GM23338 (cell line): Measurements from ENCODE around the gene ING2. TPM values are rescaled to one million over a fixed set of nuclear protein-coding genes. Genes with fewer than 3 reads are reported as not detected.

Source experiments
- ATAC-seq: fragments of 200-7000 bp; cut with Tn5 transposase; 3 replicates; pipeline ENCODE4 v1.9.1; 2020
- DNase-seq: peaks from one replicate; pipeline ENCODE4 v3.0.0-alpha.2; 2015; ENCODE audit warnings: low spot score
- H2AFZ ChIP-seq: fragments of 200-600 bp; sonication (generic); 2 replicates; pipeline ENCODE4 v1.8.0; 2016; ENCODE audit warnings: antibody characterized with exemption, mild to moderate bottlenecking, moderate library complexity
- H3F3A ChIP-seq: fragments of 200-600 bp; sonication (generic); replicated peaks from 2 replicates; pipeline ENCODE4 v1.8.0; 2017; ENCODE audit warnings: antibody characterized with exemption, mixed run types, low read depth
- H3K27ac ChIP-seq: fragments of 200-600 bp; sonication (generic); 2 replicates; pipeline ENCODE4 v1.6.1; 2016; ENCODE audit warnings: low read depth
- H3K27me3 ChIP-seq: fragments of 200-600 bp; sonication (generic); 2 replicates; pipeline ENCODE4 v1.8.0; 2016; ENCODE audit warnings: mild to moderate bottlenecking, mixed run types, moderate library complexity; ENCODE audit not compliant: insufficient read depth
- H3K36me3 ChIP-seq: fragments of 200-600 bp; sonication (generic); 2 replicates; pipeline ENCODE4 v1.8.0; 2016; ENCODE audit warnings: mild to moderate bottlenecking; ENCODE audit not compliant: insufficient read depth
- H3K4me1 ChIP-seq: fragments of 200-600 bp; sonication (generic); 2 replicates; pipeline ENCODE4 v1.8.0; 2016; ENCODE audit warnings: mild to moderate bottlenecking, moderate library complexity; ENCODE audit not compliant: insufficient read depth
- H3K4me2 ChIP-seq: fragments of 200-600 bp; sonication (generic); 2 replicates; pipeline ENCODE4 v1.7.1; 2017; ENCODE audit warnings: mixed run types
- H3K4me3 ChIP-seq: fragments of 200-600 bp; sonication (generic); 2 replicates; pipeline ENCODE4 v1.6.1; 2016; ENCODE audit warnings: mixed run types
- H3K79me2 ChIP-seq: fragments of 200-600 bp; sonication (generic); replicated peaks from 2 replicates; pipeline ENCODE4 v1.8.0; 2017; ENCODE audit warnings: mild to moderate bottlenecking; ENCODE audit not compliant: insufficient read depth
- H3K9me2 ChIP-seq: fragments of 200-600 bp; sonication (generic); 2 replicates; pipeline ENCODE4 v1.8.0; 2017; ENCODE audit not compliant: insufficient read depth
- H4K20me1 ChIP-seq: fragments of 200-600 bp; sonication (generic); replicated peaks from 2 replicates; pipeline ENCODE4 v1.8.0; 2017; ENCODE audit warnings: mild to moderate bottlenecking; ENCODE audit not compliant: insufficient read depth
- H3K27ac Mint-ChIP-seq: 2 replicates; pipeline ENCODE4 v1.8.0; 2020; ENCODE audit warnings: inconsistent platforms, mild to moderate bottlenecking, moderate library complexity, mixed read lengths
- H3K27me3 Mint-ChIP-seq: 3 replicates; pipeline ENCODE4 v1.8.0; 2022; ENCODE audit warnings: low read depth, mild to moderate bottlenecking, moderate library complexity, mixed read lengths, inconsistent platforms; ENCODE audit not compliant: insufficient read depth, poor library complexity
- H3K36me3 Mint-ChIP-seq: 3 replicates; pipeline ENCODE4 v1.8.0; 2021; ENCODE audit warnings: low read depth, mild to moderate bottlenecking, inconsistent platforms, moderate library complexity, mixed read lengths
- H3K4me1 Mint-ChIP-seq: 3 replicates; pipeline ENCODE4 v1.8.0; 2020; ENCODE audit warnings: mild to moderate bottlenecking, inconsistent platforms, mixed read lengths
- H3K4me3 Mint-ChIP-seq: 3 replicates; pipeline ENCODE4 v1.8.0; 2021; ENCODE audit warnings: moderate library complexity, mild to moderate bottlenecking, inconsistent platforms, mixed read lengths
- H3K9me3 Mint-ChIP-seq: 3 replicates; pipeline ENCODE4 v1.8.0; 2020; ENCODE audit warnings: moderate library complexity, mild to moderate bottlenecking, inconsistent platforms, mixed read lengths
- CREB1 ChIP-seq: fragments of 250-450 bp; sonication (Bioruptor Pico); IDR thresholded peaks from 2 replicates; pipeline ENCODE4 v1.5.0; 2020; ENCODE audit warnings: low read depth, mild to moderate bottlenecking, moderate library complexity
- EZH2 ChIP-seq: fragments of 200-600 bp; sonication (generic); IDR thresholded peaks from one replicate; pipeline ENCODE4 v1.8.0; 2017; ENCODE audit warnings: antibody characterized with exemption, mild to moderate bottlenecking, low read depth; ENCODE audit not compliant: unreplicated experiment
- JUNB ChIP-seq: IDR thresholded peaks from one replicate; pipeline ENCODE4 v1.6.1; 2016; ENCODE audit warnings: antibody characterized with exemption; ENCODE audit not compliant: unreplicated experiment
- NANOG ChIP-seq: IDR thresholded peaks from 2 replicates; pipeline ENCODE4 v1.6.1; 2016; ENCODE audit warnings: antibody characterized with exemption, borderline replicate concordance
- POLR2AphosphoS5 ChIP-seq: IDR thresholded peaks from 2 replicates; pipeline ENCODE4 v1.6.1; 2016; ENCODE audit warnings: antibody characterized with exemption, low read depth
- STAT1 ChIP-seq: IDR thresholded peaks from one replicate; pipeline ENCODE4 v1.6.1; 2016; ENCODE audit warnings: antibody characterized with exemption; ENCODE audit not compliant: unreplicated experiment
- ZNF114 ChIP-seq: fragments of 250-450 bp; sonication (Bioruptor Pico); IDR thresholded peaks from 2 replicates; pipeline ENCODE4 v1.5.0; 2020; ENCODE audit warnings: mild to moderate bottlenecking, moderate library complexity
- ZNF331 ChIP-seq: fragments of 250-450 bp; sonication (Bioruptor Pico); IDR thresholded peaks from 2 replicates; pipeline ENCODE4 v1.5.0; 2020; ENCODE audit warnings: low read depth, mild to moderate bottlenecking, moderate library complexity
- polyA plus RNA-seq: library from polyadenylated mRNA; unstranded; fragments of >200 nt; fragmentation: Nextera tagmentation; extraction: Ambion mirVana; gene quantifications from 2 replicates; pipeline ENCODE4 v1.2.1, GENCODE V29; 2016
- total RNA-seq: library from RNA; depleted of rRNA; stranded (reverse); fragments of >200 nt; shearing (Covaris generic); gene quantifications from 2 replicates; pipeline ENCODE4 v1.2.3, GENCODE V29; 2014
- TF ChIP-seq, protein P1 (sequence below): IDR thresholded peaks from one replicate; pipeline ENCODE4 v1.6.1; 2018; ENCODE audit warnings: antibody characterized with exemption; ENCODE audit not compliant: unreplicated experiment
- TF ChIP-seq, protein P2 (sequence below), 2 experiments: fragments of 200-600 bp in 1 of 2; sonication (generic) in 1 of 2; conservative IDR thresholded peaks; 2 replicates each; pipeline versions ENCODE4 v1.5.1 to v1.6.1; 2016 to 2017; ENCODE audit warnings: antibody characterized with exemption in 2 of 2, low read depth in 2 of 2, mild to moderate bottlenecking in 2 of 2, moderate library complexity in 1 of 2
- TF ChIP-seq, protein P3 (sequence below): fragments of 250-450 bp; sonication (Bioruptor Pico); IDR thresholded peaks from 2 replicates; pipeline ENCODE4 v1.5.0; 2020; ENCODE audit warnings: mild to moderate bottlenecking, moderate library complexity

ING2 gene
- total and polyA plus RNA-seq, 2 experiments from 2014 or later = 21.5 to 34.2 TPM

DNA sequence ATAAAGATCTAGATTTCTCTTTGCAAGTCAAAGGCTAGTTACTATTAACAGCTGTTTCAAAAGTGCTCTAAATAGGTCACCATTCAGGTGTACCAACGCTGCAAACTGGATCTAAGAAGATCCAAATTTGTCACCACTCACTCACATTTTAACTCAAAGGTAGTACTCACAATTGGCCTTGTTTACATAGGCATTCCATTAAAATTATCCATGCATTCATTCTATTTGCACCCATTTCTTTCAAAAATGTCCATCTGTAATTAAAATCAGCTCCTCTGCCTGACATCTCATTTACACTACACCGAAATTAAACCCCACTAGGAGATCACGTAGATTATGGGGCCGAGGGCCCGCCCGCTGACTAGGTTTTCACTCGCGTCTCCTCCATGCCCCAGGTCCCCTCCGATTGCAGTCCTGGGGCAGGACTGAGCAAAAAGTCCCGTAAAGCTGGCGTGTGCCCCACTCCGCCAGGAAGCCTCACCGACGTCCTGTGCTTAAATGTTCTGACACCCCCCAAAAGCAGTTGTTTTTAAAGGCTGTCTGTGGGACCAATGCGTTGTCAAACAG lies 1.3 kb upstream of the ING2 start:
- peak overlapping the region; percentile 87 for H3K4me3 Mint-ChIP-seq
- no peaks in the 10 kb centered on the region for H3K9me3 Mint-ChIP-seq
- Histone ChIP-seq H3K79me2 (peaks cover 36% of the 10 kb centered on the region), H2AFZ (peak overlapping the region; percentile 87), H3K27ac (peak overlapping the region; percentile 83), H3K9me2 (no peaks in the 10 kb centered on the region), H3K27me3 (no peaks in the 10 kb centered on the region), H3K4me1 (peaks cover 18% of the 10 kb centered on the region), H3K36me3 (no peaks in the 10 kb centered on the region), H4K20me1 (peaks cover 9% of the 10 kb centered on the region), H3F3A (no peaks in the 10 kb centered on the region), H3K4me2 (peak overlapping the region; percentile 87), H3K4me3 (peak overlapping the region; percentile 67)
- H3K27me3 Mint-ChIP-seq = peaks cover 4% of the 10 kb centered on the region
- peak overlapping the region; percentile 88 for H3K27ac Mint-ChIP-seq
- no peaks in the 10 kb centered on the region for H3K36me3 Mint-ChIP-seq
- DNase-seq (no peak), ATAC-seq (peak; percentile 0; the same call in 1 of the 3 replicates)
- TF ChIP-seq POLR2AphosphoS5 (no peak), NANOG (no peak), ZNF331 (CRISPR knock-in tag) (no peak), STAT1 (no peak), JUNB (no peak), ZNF114 (CRISPR knock-in tag) (no peak), EZH2 (no peak), CREB1 (CRISPR knock-in tag) (no peak)
- TF ChIP-seq, protein P1, sequence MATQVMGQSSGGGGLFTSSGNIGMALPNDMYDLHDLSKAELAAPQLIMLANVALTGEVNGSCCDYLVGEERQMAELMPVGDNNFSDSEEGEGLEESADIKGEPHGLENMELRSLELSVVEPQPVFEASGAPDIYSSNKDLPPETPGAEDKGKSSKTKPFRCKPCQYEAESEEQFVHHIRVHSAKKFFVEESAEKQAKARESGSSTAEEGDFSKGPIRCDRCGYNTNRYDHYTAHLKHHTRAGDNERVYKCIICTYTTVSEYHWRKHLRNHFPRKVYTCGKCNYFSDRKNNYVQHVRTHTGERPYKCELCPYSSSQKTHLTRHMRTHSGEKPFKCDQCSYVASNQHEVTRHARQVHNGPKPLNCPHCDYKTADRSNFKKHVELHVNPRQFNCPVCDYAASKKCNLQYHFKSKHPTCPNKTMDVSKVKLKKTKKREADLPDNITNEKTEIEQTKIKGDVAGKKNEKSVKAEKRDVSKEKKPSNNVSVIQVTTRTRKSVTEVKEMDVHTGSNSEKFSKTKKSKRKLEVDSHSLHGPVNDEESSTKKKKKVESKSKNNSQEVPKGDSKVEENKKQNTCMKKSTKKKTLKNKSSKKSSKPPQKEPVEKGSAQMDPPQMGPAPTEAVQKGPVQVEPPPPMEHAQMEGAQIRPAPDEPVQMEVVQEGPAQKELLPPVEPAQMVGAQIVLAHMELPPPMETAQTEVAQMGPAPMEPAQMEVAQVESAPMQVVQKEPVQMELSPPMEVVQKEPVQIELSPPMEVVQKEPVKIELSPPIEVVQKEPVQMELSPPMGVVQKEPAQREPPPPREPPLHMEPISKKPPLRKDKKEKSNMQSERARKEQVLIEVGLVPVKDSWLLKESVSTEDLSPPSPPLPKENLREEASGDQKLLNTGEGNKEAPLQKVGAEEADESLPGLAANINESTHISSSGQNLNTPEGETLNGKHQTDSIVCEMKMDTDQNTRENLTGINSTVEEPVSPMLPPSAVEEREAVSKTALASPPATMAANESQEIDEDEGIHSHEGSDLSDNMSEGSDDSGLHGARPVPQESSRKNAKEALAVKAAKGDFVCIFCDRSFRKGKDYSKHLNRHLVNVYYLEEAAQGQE = no peak
- TF ChIP-seq, protein P2, sequence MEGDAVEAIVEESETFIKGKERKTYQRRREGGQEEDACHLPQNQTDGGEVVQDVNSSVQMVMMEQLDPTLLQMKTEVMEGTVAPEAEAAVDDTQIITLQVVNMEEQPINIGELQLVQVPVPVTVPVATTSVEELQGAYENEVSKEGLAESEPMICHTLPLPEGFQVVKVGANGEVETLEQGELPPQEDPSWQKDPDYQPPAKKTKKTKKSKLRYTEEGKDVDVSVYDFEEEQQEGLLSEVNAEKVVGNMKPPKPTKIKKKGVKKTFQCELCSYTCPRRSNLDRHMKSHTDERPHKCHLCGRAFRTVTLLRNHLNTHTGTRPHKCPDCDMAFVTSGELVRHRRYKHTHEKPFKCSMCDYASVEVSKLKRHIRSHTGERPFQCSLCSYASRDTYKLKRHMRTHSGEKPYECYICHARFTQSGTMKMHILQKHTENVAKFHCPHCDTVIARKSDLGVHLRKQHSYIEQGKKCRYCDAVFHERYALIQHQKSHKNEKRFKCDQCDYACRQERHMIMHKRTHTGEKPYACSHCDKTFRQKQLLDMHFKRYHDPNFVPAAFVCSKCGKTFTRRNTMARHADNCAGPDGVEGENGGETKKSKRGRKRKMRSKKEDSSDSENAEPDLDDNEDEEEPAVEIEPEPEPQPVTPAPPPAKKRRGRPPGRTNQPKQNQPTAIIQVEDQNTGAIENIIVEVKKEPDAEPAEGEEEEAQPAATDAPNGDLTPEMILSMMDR (conservative IDR thresholded peaks at IDR 0.05; ENCODE audit: low read depth in 2 of 2) = no peak
- TF ChIP-seq, protein P3, sequence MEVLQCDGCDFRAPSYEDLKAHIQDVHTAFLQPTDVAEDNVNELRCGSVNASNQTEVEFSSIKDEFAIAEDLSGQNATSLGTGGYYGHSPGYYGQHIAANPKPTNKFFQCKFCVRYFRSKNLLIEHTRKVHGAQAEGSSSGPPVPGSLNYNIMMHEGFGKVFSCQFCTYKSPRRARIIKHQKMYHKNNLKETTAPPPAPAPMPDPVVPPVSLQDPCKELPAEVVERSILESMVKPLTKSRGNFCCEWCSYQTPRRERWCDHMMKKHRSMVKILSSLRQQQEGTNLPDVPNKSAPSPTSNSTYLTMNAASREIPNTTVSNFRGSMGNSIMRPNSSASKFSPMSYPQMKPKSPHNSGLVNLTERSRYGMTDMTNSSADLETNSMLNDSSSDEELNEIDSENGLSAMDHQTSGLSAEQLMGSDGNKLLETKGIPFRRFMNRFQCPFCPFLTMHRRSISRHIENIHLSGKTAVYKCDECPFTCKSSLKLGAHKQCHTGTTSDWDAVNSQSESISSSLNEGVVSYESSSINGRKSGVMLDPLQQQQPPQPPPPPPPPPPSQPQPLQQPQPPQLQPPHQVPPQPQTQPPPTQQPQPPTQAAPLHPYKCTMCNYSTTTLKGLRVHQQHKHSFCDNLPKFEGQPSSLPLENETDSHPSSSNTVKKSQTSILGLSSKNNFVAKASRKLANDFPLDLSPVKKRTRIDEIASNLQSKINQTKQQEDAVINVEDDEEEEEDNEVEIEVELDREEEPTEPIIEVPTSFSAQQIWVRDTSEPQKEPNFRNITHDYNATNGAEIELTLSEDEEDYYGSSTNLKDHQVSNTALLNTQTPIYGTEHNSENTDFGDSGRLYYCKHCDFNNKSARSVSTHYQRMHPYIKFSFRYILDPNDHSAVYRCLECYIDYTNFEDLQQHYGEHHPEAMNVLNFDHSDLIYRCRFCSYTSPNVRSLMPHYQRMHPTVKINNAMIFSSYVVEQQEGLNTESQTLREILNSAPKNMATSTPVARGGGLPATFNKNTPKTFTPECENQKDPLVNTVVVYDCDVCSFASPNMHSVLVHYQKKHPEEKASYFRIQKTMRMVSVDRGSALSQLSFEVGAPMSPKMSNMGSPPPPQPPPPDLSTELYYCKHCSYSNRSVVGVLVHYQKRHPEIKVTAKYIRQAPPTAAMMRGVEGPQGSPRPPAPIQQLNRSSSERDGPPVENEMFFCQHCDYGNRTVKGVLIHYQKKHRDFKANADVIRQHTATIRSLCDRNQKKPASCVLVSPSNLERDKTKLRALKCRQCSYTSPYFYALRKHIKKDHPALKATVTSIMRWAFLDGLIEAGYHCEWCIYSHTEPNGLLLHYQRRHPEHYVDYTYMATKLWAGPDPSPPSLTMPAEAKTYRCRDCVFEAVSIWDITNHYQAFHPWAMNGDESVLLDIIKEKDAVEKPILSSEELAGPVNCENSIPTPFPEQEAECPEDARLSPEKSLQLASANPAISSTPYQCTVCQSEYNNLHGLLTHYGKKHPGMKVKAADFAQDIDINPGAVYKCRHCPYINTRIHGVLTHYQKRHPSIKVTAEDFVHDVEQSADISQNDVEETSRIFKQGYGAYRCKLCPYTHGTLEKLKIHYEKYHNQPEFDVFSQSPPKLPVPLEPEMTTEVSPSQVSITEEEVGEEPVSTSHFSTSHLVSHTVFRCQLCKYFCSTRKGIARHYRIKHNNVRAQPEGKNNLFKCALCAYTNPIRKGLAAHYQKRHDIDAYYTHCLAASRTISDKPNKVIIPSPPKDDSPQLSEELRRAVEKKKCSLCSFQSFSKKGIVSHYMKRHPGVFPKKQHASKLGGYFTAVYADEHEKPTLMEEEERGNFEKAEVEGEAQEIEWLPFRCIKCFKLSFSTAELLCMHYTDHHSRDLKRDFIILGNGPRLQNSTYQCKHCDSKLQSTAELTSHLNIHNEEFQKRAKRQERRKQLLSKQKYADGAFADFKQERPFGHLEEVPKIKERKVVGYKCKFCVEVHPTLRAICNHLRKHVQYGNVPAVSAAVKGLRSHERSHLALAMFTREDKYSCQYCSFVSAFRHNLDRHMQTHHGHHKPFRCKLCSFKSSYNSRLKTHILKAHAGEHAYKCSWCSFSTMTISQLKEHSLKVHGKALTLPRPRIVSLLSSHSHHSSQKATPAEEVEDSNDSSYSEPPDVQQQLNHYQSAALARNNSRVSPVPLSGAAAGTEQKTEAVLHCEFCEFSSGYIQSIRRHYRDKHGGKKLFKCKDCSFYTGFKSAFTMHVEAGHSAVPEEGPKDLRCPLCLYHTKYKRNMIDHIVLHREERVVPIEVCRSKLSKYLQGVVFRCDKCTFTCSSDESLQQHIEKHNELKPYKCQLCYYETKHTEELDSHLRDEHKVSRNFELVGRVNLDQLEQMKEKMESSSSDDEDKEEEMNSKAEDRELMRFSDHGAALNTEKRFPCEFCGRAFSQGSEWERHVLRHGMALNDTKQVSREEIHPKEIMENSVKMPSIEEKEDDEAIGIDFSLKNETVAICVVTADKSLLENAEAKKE (CRISPR knock-in tag) = no peak
- H3K4me1 Mint-ChIP-seq = peaks cover 16% of the 10 kb centered on the region
